Caco-2 (cell line): ENCODE results near the gene GALNT18. TPM values are rescaled to one million over a fixed set of nuclear protein-coding genes. Genes with fewer than 3 reads are reported as not detected.

Experiments
- BruUV-seq: library from RNA; stranded (reverse); fragments of 400-500 nt; replicated peaks from 2 replicates; lab custom pipeline; 2021; lab: Mats Ljungman, UMichigan
- CTCF ChIA-PET: fragments of 300-600 bp; sonication (Branson Sonifier 250); formaldehyde crosslinking; loops from one replicate; lab custom pipeline; 2022; ENCODE audit warnings: antibody characterized with exemption; lab: Charles Lee
- POLR2A ChIA-PET: fragments of 300-600 bp; sonication (Branson Sonifier 250); formaldehyde crosslinking; loops from one replicate; lab custom pipeline; 2022; ENCODE audit warnings: antibody characterized with exemption; lab: Charles Lee
- DNase-seq, 2 experiments: peaks; one replicate each; pipeline versions ENCODE4 v3.0.0 to v3.0.0-alpha.2; 2020 to 2022
- H3K27me3 ChIP-seq: replicated peaks from 2 replicates; pipeline ENCODE4 v1.6.0; 2011; ENCODE audit warnings: low read length; ENCODE audit not compliant: control insufficient read depth, insufficient read depth
- H3K36me3 ChIP-seq: 2 replicates; pipeline ENCODE4 v1.5.1; 2011; ENCODE audit warnings: low read length; ENCODE audit not compliant: control insufficient read depth, insufficient read depth
- H3K4me1 ChIP-seq: fragments of 250-450 bp; sonication (Bioruptor Pico); 2 replicates; pipeline ENCODE4 v1.5.1; 2020; ENCODE audit warnings: mild to moderate bottlenecking
- H3K4me3 ChIP-seq: 2 replicates; pipeline ENCODE4 v1.5.1; 2011; ENCODE audit warnings: low read depth, mild to moderate bottlenecking, control low read depth, low read length
- H3K9me3 ChIP-seq: fragments of 250-450 bp; sonication (Bioruptor Pico); 2 replicates; pipeline ENCODE4 v1.5.1; 2020; ENCODE audit warnings: mild to moderate bottlenecking, moderate library complexity
- H3K27ac Mint-ChIP-seq: one replicate; pipeline ENCODE4 v1.8.0; 2022; ENCODE audit warnings: mixed read lengths; ENCODE audit not compliant: unreplicated experiment
- H3K27me3 Mint-ChIP-seq: one replicate; pipeline ENCODE4 v1.8.0; 2022; ENCODE audit warnings: mixed read lengths; ENCODE audit not compliant: insufficient read depth, unreplicated experiment
- H3K36me3 Mint-ChIP-seq: one replicate; pipeline ENCODE4 v1.8.0; 2022; ENCODE audit warnings: mild to moderate bottlenecking, mixed read lengths; ENCODE audit not compliant: insufficient read depth, unreplicated experiment
- H3K4me1 Mint-ChIP-seq: one replicate; pipeline ENCODE4 v1.8.0; 2022; ENCODE audit warnings: low read depth, mixed read lengths; ENCODE audit not compliant: unreplicated experiment
- H3K4me3 Mint-ChIP-seq: one replicate; pipeline ENCODE4 v1.8.0; 2022; ENCODE audit warnings: mild to moderate bottlenecking, moderate library complexity, mixed read lengths; ENCODE audit not compliant: unreplicated experiment
- H3K9me3 Mint-ChIP-seq: one replicate; pipeline ENCODE4 v1.8.0; 2022; ENCODE audit warnings: mixed read lengths; ENCODE audit not compliant: unreplicated experiment
- CTCF ChIP-seq, 2 experiments: fragments of 200-600 bp in 1 of 2; IDR thresholded peaks; 1 replicate in 1 of 2; 2 replicates in 1 of 2; pipeline versions ENCODE4 v1.5.1 to v1.8.0; 2011 to 2022; ENCODE audit warnings: antibody characterized with exemption in 1 of 2, control low read depth in 1 of 2, inconsistent platforms in 1 of 2, low read depth in 1 of 2, low read length in 1 of 2, mild to moderate bottlenecking in 1 of 2, moderate library complexity in 1 of 2; ENCODE audit not compliant: insufficient read depth in 1 of 2, severe bottlenecking in 1 of 2, unreplicated experiment in 1 of 2
- intact Hi-C: fragments of 100-400 bp; cut with micrococcal nuclease; formaldehyde crosslinking; loops from one replicate; pipeline ENCODE4 v1.10.0; 2022; ENCODE audit not compliant: unreplicated experiment
- total RNA-seq: library from RNA; stranded (reverse); gene quantifications from 2 replicates; pipeline ENCODE4 v1.2.3, GENCODE V29; 2022

The GALNT18 gene
- total RNA-seq, 1 experiment from 2014 or later, result 0.43 TPM

DNA sequence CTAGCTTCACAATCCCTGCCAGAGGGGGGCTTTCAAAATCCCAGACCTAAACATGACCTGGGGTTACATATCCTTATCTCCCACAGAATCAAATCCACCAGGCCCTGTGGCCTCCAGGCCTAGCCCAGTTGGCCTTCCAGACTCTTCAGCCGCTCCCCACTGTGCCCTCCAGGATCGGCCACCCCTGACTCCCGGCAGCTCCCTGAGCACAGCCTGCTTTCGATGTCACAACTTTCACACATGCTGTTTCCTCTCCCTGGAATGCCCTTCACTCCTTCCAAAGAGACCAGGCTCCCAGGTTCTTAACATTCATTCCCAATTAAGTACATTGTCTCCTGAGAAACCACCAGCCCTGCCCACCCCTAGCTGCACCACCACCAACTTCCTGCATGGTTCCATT is 331.5 kb downstream of the GALNT18 start:
- Mint-ChIP-seq H3K36me3 (no peaks in the 10 kb centered on the region), H3K4me1 (no peaks in the 10 kb centered on the region), H3K4me3 (no peak overlapping the region), H3K9me3 (no peaks in the 10 kb centered on the region), H3K27me3 (peaks cover 9% of the 10 kb centered on the region), H3K27ac (no peak overlapping the region)
- TF ChIP-seq CTCF (IDR thresholded peaks at IDR 0.05; ENCODE audit: insufficient read depth in 1 of 2, low read depth in 1 of 2, low read length in 1 of 2, severe bottlenecking in 1 of 2, unreplicated experiment in 1 of 2), result no peak
- H3K36me3 ChIP-seq, result no peaks in the 10 kb centered on the region
- no peaks in the 10 kb centered on the region for H3K27me3 ChIP-seq
- no peaks in the 10 kb centered on the region for H3K9me3 ChIP-seq
- POLR2A ChIA-PET, result no interaction called here
- intact Hi-C loops, result no loop called here
- DNase-seq, result no peak
- H3K4me1 ChIP-seq, result no peaks in the 10 kb centered on the region
- CTCF ChIA-PET, result no interaction called here
- H3K4me3 ChIP-seq, result no peak overlapping the region
- BruUV-seq, result no TSS peak

- ChIA-PET CTCF (no interaction called here), POLR2A (no interaction called here)
- no peaks in the 10 kb centered on the region for H3K27me3 ChIP-seq
- intact Hi-C loops, result no loop called here
- H3K4me1 Mint-ChIP-seq, result no peaks in the 10 kb centered on the region
- H3K27ac Mint-ChIP-seq, result no peak overlapping the region
- H3K4me3 Mint-ChIP-seq, result no peak overlapping the region
- no peaks in the 10 kb centered on the region for H3K36me3 Mint-ChIP-seq
- peaks cover 9% of the 10 kb centered on the region for H3K27me3 Mint-ChIP-seq
- TF ChIP-seq CTCF (IDR thresholded peaks at IDR 0.05; ENCODE audit: insufficient read depth in 1 of 2, low read depth in 1 of 2, low read length in 1 of 2, severe bottlenecking in 1 of 2, unreplicated experiment in 1 of 2), result no peak
- H3K9me3 ChIP-seq, result no peaks in the 10 kb centered on the region
- no peaks in the 10 kb centered on the region for H3K9me3 Mint-ChIP-seq
- no TSS peak for BruUV-seq
- no peak overlapping the region for H3K4me3 ChIP-seq
- H3K36me3 ChIP-seq, result no peaks in the 10 kb centered on the region
- no peaks in the 10 kb centered on the region for H3K4me1 ChIP-seq
- no peak for DNase-seq
These were observed 332.1 kb downstream of the GALNT18 start for GRCh38 chr11:11289669-11290068.

- Mint-ChIP-seq H3K27me3 (peaks cover 9% of the 10 kb centered on the region), H3K36me3 (no peaks in the 10 kb centered on the region), H3K27ac (no peak overlapping the region), H3K4me1 (no peaks in the 10 kb centered on the region), H3K9me3 (no peaks in the 10 kb centered on the region), H3K4me3 (no peak overlapping the region)
- no peak for DNase-seq
- POLR2A ChIA-PET, result no interaction called here
- TF ChIP-seq CTCF (IDR thresholded peaks at IDR 0.05; ENCODE audit: insufficient read depth in 1 of 2, low read depth in 1 of 2, low read length in 1 of 2, severe bottlenecking in 1 of 2, unreplicated experiment in 1 of 2), result no peak
- no TSS peak for BruUV-seq
- intact Hi-C loops, result no loop called here
- Histone ChIP-seq H3K4me1 (no peaks in the 10 kb centered on the region), H3K9me3 (no peaks in the 10 kb centered on the region), H3K4me3 (no peak overlapping the region), H3K27me3 (no peaks in the 10 kb centered on the region), H3K36me3 (no peaks in the 10 kb centered on the region)
- CTCF ChIA-PET, result no interaction called here
These were observed 332.7 kb downstream of the GALNT18 start for GRCh38 chr11:11288972-11289616.
